Measurements from ENCODE around the gene UGT1A5. TPM values are rescaled to one million over a fixed set of nuclear protein-coding genes. Genes with fewer than 3 reads are reported as not detected.
"Not testable (repeated sequence)": the region's sequence is repeated elsewhere in the genome, so short reads cannot be mapped to it uniquely, and the experiment has no call there.

Gene UGT1A5
- total and polyA plus RNA-seq, 2 donors = 0.09 to 0.14 TPM

DNA sequence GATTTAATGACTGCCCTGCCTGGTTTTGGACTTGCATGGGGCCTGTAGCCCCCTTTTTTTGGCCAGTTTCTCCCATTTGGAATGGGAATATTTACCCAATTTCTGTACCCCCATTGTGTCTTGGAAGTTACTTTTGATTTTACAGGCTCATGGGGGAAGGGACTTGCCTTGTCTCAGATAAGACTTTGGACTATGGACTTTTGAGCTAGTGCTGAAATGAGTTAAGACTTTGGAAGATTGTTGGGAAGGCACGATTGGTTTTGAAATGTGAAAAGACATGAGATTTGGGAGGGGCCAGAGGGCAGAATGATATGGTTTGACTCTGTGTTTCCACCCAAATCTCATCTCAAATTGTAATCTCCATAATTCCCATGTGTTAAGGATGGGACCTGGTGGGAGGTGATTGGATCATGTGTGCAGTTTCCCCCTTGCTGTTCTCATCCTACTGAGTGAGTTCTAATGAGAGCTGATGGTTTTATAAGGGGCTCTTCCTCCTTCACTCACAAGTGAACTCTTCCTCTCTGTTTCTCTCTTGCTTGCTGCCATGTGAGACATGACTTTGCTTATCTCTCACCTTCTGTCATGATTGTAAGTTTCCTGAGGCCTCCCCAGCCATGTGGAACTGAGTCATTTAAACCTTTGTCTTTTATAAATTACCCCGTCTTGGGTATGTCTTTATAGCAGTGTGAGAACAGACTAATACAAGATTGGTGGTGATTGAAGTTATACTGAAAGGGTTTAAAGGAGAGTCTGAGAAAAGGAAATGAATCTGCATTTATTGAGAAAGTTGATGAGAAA lies 38.7 kb downstream of the UGT1A5 start:
- WGBS = 82% methylated on average over 2 of the region's 2 CpGs
- DNase-seq (ENCODE audit: low read depth in 6 of 9, low spot score in 9 of 9); H3K9me3 ChIP-seq (ENCODE audit: control insufficient read depth in 2 of 2, insufficient read depth in 1 of 2, low read length in 1 of 2); H3K4me1 ChIP-seq (ENCODE audit: control insufficient read depth in 2 of 2, insufficient read depth in 2 of 2, low read length in 2 of 2); H3K27ac ChIP-seq (ENCODE audit: low read depth in 1 of 2, low read length in 1 of 2); H3K4me3 ChIP-seq (ENCODE audit: low read length in 2 of 2); H3K36me3 ChIP-seq (ENCODE audit: control insufficient read depth in 2 of 2, insufficient read depth in 2 of 2, low read length in 1 of 2); H3K27me3 ChIP-seq (ENCODE audit: control insufficient read depth in 2 of 2, insufficient read depth in 1 of 2, low read length in 1 of 2): not testable (repeated sequence)

DNA sequence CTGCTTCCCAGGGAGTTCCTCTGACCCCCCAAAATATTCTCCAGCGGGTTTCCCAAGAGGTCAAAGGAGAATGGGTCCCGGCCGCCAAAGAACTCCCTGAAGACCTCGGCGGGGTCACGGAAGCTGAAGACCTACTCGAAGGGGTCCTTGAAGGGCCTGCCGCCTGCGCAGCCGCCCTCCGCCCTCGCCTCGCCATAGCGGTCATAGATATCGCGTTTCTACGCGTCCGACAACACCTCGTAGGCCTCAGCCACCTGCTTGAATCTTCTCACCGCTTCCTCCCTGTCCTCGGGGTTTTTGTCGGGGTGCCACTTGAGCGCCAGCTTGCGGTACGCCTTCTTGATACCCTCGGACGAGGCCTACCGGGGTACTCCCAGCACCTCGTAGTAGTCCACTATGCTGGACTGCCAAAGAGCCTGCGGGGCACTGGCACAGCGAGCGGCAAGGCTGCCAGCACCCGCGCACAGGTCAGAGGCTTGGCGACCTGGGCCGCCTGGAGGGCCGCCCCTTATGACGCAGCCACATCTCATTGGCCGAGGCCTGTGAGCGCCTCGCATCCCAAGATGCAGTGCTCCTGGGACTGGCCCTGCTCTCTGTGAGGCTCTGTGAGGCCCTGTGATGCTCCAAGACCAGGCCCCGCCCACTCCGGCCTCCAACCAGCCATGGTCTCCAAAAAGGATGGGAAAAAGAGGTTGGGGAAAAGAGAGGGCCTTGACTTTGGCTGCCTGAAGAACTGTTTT lies 42.3 kb downstream of the UGT1A5 start:
- H3K4me3 ChIP-seq (ENCODE audit: low read length in 2 of 2) = no peak overlapping the region
- H3K27ac ChIP-seq (ENCODE audit: low read depth in 1 of 2, low read length in 1 of 2) = no peak overlapping the region
- no peaks in the 10 kb centered on the region for H3K4me1 ChIP-seq (ENCODE audit: control insufficient read depth in 2 of 2, insufficient read depth in 2 of 2, low read length in 2 of 2)
- peaks cover 0 to 9% of the 10 kb centered on the region in 2 donors for H3K9me3 ChIP-seq (ENCODE audit: control insufficient read depth in 2 of 2, insufficient read depth in 1 of 2, low read length in 1 of 2)
- no peaks in the 10 kb centered on the region for H3K27me3 ChIP-seq (ENCODE audit: control insufficient read depth in 2 of 2, insufficient read depth in 1 of 2, low read length in 1 of 2)
- H3K36me3 ChIP-seq (ENCODE audit: control insufficient read depth in 2 of 2, insufficient read depth in 2 of 2, low read length in 1 of 2) = no peaks in the 10 kb centered on the region
- DNase-seq (ENCODE audit: low read depth in 6 of 9, low spot score in 9 of 9) = no peak
- WGBS = 94% methylated on average over 44 of the region's 44 CpGs

- Histone ChIP-seq H3K27ac (ENCODE audit: low read depth in 1 of 2, low read length in 1 of 2) (no peak overlapping the region), H3K27me3 (ENCODE audit: control insufficient read depth in 2 of 2, insufficient read depth in 1 of 2, low read length in 1 of 2) (no peaks in the 10 kb centered on the region), H3K36me3 (ENCODE audit: control insufficient read depth in 2 of 2, insufficient read depth in 2 of 2, low read length in 1 of 2) (no peaks in the 10 kb centered on the region), H3K9me3 (ENCODE audit: control insufficient read depth in 2 of 2, insufficient read depth in 1 of 2, low read length in 1 of 2) (no peaks in the 10 kb centered on the region), H3K4me3 (ENCODE audit: low read length in 2 of 2) (no peak overlapping the region), H3K4me1 (ENCODE audit: control insufficient read depth in 2 of 2, insufficient read depth in 2 of 2, low read length in 2 of 2) (no peaks in the 10 kb centered on the region)
- DNase-seq (ENCODE audit: low read depth in 6 of 9, low spot score in 9 of 9) = no peak
- 91% methylated on average over 7 of the region's 7 CpGs for WGBS
These were observed 43.8 kb downstream of the UGT1A5 start for GRCh38 chr2:233756429-233757081.

GRCh38 chr2:233758141-233758540 lies 45.4 kb downstream of the UGT1A5 start:
- Histone ChIP-seq H3K27me3 (ENCODE audit: control insufficient read depth in 2 of 2, insufficient read depth in 1 of 2, low read length in 1 of 2) (no peaks in the 10 kb centered on the region), H3K9me3 (ENCODE audit: control insufficient read depth in 2 of 2, insufficient read depth in 1 of 2, low read length in 1 of 2) (no peaks in the 10 kb centered on the region), H3K36me3 (ENCODE audit: control insufficient read depth in 2 of 2, insufficient read depth in 2 of 2, low read length in 1 of 2) (no peaks in the 10 kb centered on the region), H3K4me1 (ENCODE audit: control insufficient read depth in 2 of 2, insufficient read depth in 2 of 2, low read length in 2 of 2) (no peaks in the 10 kb centered on the region), H3K4me3 (ENCODE audit: low read length in 2 of 2) (no peak overlapping the region), H3K27ac (ENCODE audit: low read depth in 1 of 2, low read length in 1 of 2) (no peak overlapping the region)
- no peak for DNase-seq (ENCODE audit: low read depth in 6 of 9, low spot score in 9 of 9)

DNA sequence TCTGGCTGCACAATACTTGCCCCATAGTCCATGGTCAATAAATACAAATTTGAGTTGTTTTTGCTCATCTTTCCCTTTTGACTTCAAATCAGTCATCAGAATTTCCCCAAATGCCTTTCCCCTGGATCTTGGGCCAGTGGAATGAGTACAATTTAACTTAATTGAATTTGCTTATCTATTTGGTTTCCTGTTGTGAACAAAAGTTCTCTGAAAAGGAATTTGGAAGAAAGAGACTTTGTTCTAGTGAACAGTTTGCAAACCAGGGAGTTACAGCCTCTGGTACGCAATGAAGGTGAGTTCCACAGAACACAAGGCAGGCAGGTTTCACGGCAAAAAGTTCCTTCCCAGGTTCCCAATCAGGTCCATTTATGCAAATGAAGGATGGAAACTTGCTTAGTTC lies 46.1 kb downstream of the UGT1A5 start:
- DNase-seq (ENCODE audit: low read depth in 6 of 9, low spot score in 9 of 9) = no peak
- Histone ChIP-seq H3K9me3 (ENCODE audit: control insufficient read depth in 2 of 2, insufficient read depth in 1 of 2, low read length in 1 of 2) (no peaks in the 10 kb centered on the region), H3K27me3 (ENCODE audit: control insufficient read depth in 2 of 2, insufficient read depth in 1 of 2, low read length in 1 of 2) (no peaks in the 10 kb centered on the region), H3K4me1 (ENCODE audit: control insufficient read depth in 2 of 2, insufficient read depth in 2 of 2, low read length in 2 of 2) (no peaks in the 10 kb centered on the region), H3K36me3 (ENCODE audit: control insufficient read depth in 2 of 2, insufficient read depth in 2 of 2, low read length in 1 of 2) (no peaks in the 10 kb centered on the region), H3K4me3 (ENCODE audit: low read length in 2 of 2) (no peak overlapping the region), H3K27ac (ENCODE audit: low read depth in 1 of 2, low read length in 1 of 2) (no peak overlapping the region)
- WGBS = 97% methylated on average over 2 of the region's 2 CpGs

DNA sequence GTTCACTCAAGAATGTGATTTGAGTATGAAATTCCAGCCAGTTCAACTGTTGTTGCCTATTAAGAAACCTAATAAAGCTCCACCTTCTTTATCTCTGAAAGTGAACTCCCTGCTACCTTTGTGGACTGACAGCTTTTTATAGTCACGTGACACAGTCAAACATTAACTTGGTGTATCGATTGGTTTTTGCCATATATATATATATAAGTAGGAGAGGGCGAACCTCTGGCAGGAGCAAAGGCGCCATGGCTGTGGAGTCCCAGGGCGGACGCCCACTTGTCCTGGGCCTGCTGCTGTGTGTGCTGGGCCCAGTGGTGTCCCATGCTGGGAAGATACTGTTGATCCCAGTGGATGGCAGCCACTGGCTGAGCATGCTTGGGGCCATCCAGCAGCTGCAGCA lies 47.3 kb downstream of the UGT1A5 start, which contains the start of gene UGT1A1:
Gene UGT1A1, plus strand, starts transcription at position 228 of the 400 bp plus-strand sequence. Its CDS starts 18 bp downstream, at position 246.
- H3K36me3 ChIP-seq (ENCODE audit: control insufficient read depth in 2 of 2, insufficient read depth in 2 of 2, low read length in 1 of 2) = no peaks in the 10 kb centered on the region
- DNase-seq (ENCODE audit: low read depth in 6 of 9, low spot score in 9 of 9) = no peak
- H3K4me3 ChIP-seq (ENCODE audit: low read length in 2 of 2) = no peak within 1 kb of the TSS
- 97% methylated on average over 6 of the region's 6 CpGs for WGBS
- no peaks in the 10 kb centered on the region for H3K9me3 ChIP-seq (ENCODE audit: control insufficient read depth in 2 of 2, insufficient read depth in 1 of 2, low read length in 1 of 2)
- no peak within 1 kb of the TSS for H3K27ac ChIP-seq (ENCODE audit: low read depth in 1 of 2, low read length in 1 of 2)
- H3K27me3 ChIP-seq (ENCODE audit: control insufficient read depth in 2 of 2, insufficient read depth in 1 of 2, low read length in 1 of 2) = no peaks in the 10 kb centered on the region
- no peaks in the 10 kb centered on the region for H3K4me1 ChIP-seq (ENCODE audit: control insufficient read depth in 2 of 2, insufficient read depth in 2 of 2, low read length in 2 of 2)

DNA sequence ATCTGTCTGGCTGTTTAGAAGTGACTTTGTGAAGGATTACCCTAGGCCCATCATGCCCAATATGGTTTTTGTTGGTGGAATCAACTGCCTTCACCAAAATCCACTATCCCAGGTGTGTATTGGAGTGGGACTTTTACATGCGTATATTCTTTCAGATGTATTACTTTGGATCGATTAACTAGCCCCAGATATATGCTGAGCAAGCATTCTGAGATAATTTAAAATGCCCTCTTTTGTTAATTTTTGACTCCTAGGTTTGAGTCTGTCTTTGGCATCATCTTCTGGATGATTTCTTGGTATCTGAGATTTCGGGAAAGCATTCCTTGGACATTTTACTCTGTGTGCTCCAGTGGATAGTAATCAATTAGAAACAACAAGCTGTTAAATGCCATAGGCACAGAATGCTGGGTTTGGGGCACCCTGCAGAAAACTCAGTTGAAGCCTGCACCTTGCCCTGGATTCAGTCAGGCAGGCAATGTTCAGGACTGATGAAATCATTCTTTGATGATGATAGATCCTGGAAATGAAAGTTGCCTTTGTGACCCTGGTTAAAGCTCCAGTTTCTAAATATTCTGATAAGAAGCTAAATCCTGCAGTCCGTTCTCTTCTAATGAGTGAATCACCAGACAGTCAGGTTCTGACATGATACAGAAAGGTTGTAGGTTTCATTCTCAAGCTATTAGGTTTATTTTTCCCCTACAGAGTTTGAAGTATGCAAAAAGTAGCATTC lies 48.5 kb downstream of the UGT1A5 start:
- Histone ChIP-seq H3K4me1 (ENCODE audit: control insufficient read depth in 2 of 2, insufficient read depth in 2 of 2, low read length in 2 of 2) (no peaks in the 10 kb centered on the region), H3K36me3 (ENCODE audit: control insufficient read depth in 2 of 2, insufficient read depth in 2 of 2, low read length in 1 of 2) (no peaks in the 10 kb centered on the region), H3K27me3 (ENCODE audit: control insufficient read depth in 2 of 2, insufficient read depth in 1 of 2, low read length in 1 of 2) (no peaks in the 10 kb centered on the region), H3K4me3 (ENCODE audit: low read length in 2 of 2) (no peak overlapping the region), H3K27ac (ENCODE audit: low read depth in 1 of 2, low read length in 1 of 2) (no peak overlapping the region), H3K9me3 (ENCODE audit: control insufficient read depth in 2 of 2, insufficient read depth in 1 of 2, low read length in 1 of 2) (no peaks in the 10 kb centered on the region)
- DNase-seq (ENCODE audit: low read depth in 6 of 9, low spot score in 9 of 9) = no peak
- 91% methylated on average over 4 of the region's 4 CpGs for WGBS

DNA sequence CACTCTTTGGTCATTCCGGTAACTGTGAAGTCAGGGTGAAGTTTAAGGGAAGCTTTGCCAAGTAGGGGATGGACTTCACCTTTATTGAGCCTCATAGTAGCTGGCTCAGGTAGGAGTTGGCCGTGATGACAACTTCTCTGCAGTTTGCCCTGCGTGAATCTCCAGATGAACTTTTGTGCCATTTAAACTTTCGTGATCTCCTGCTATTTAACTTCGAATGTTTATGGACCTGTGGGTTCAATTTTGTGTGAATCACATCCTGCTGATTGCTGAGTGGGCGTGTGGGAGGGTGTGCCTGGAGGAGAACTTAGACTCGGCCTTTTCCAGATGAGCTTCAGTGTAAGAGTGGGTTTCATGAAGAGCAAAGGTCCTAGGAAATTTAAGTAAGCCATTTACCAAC lies 51.6 kb downstream of the UGT1A5 start:
- Histone ChIP-seq H3K36me3 (ENCODE audit: control insufficient read depth in 2 of 2, insufficient read depth in 2 of 2, low read length in 1 of 2) (no peaks in the 10 kb centered on the region), H3K27me3 (ENCODE audit: control insufficient read depth in 2 of 2, insufficient read depth in 1 of 2, low read length in 1 of 2) (no peaks in the 10 kb centered on the region), H3K4me1 (ENCODE audit: control insufficient read depth in 2 of 2, insufficient read depth in 2 of 2, low read length in 2 of 2) (no peaks in the 10 kb centered on the region), H3K27ac (ENCODE audit: low read depth in 1 of 2, low read length in 1 of 2) (no peak overlapping the region), H3K9me3 (ENCODE audit: control insufficient read depth in 2 of 2, insufficient read depth in 1 of 2, low read length in 1 of 2) (no peaks in the 10 kb centered on the region), H3K4me3 (ENCODE audit: low read length in 2 of 2) (no peak overlapping the region)
- no peak for DNase-seq (ENCODE audit: low read depth in 6 of 9, low spot score in 9 of 9)
- 93% methylated on average over 7 of the region's 7 CpGs for WGBS
